ENCODE measurements around the gene ERC2.

DNA sequence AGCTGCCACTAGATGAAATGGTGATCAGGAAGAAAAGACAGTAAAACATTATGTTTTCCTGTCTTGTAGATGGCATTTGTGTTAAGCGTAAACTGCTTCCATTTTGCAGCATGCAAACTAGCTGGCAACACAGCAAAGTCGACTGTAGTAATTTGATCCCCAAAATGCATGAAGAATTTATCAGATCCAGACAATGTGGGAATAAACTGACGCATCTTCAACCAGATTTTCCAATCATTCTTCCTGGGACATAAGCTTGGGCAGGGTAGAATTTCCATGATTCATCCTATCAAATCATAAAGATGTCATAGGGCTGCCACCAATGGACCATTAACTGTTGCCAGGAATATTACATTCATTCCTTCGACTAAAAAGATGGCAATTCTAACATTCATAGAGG is 260.3 kb downstream of the ERC2 start:
- no peak for TF ChIP-seq CTCF (tag by site-specific recombination; IDR thresholded peaks at IDR 0.05)
- TF ChIP-seq, protein P1, sequence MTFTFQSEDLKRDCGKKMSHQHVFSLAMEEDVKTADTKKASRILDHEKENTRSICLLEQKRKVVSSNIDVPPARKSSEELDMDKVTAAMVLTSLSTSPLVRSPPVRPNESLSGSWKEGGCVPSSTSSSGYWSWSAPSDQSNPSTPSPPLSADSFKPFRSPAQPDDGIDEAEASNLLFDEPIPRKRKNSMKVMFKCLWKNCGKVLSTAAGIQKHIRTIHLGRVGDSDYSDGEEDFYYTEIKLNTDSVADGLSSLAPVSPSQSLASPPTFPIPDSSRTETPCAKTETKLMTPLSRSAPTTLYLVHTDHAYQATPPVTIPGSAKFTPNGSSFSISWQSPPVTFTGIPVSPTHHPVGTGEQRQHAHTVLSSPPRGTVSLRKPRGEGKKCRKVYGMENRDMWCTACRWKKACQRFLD (tag by site-specific recombination; IDR thresholded peaks at IDR 0.05) = no peak
- TF ChIP-seq ZBTB20 (tag by site-specific recombination; IDR thresholded peaks at IDR 0.05) = no peak
- TF ChIP-seq ZNF707 (tag by site-specific recombination; IDR thresholded peaks at IDR 0.05) = no peak
- no peak for TF ChIP-seq ZNF341 (tag by site-specific recombination; IDR thresholded peaks at IDR 0.05; ENCODE audit: low read depth)
- TF ChIP-seq ZSCAN16 (tag by site-specific recombination; IDR thresholded peaks at IDR 0.05) = no peak
- no peak for TF ChIP-seq GLIS1 (tag by site-specific recombination; IDR thresholded peaks at IDR 0.05)
- no peak for TF ChIP-seq ZNF660 (tag by site-specific recombination; IDR thresholded peaks at IDR 0.05)
- TF ChIP-seq REPIN1 (tag by site-specific recombination; IDR thresholded peaks at IDR 0.05; ENCODE audit: low read depth) = no peak

Data from HEK293 (cell line).